MM.1S (cell line): ENCODE results near the gene PADI4.

ENCODE experiments used
- CTCF ChIP-seq: fragments of 300-600 bp; sonication (generic); IDR thresholded peaks from 2 replicates; pipeline ENCODE4 v1.5.1; 2016; ENCODE audit warnings: antibody characterized with exemption, low read length, mixed read lengths
- EZH2 ChIP-seq: fragments of 300-600 bp; sonication (generic); optimal IDR thresholded peaks from 2 replicates; pipeline ENCODE3; 2017; ENCODE audit warnings: low read depth, mild to moderate bottlenecking, antibody characterized with exemption, low read length, mixed read lengths

- peak; percentile 34 for TF ChIP-seq CTCF
- TF ChIP-seq EZH2: no peak
These were observed 30.9 kb downstream of the PADI4 start for GRCh38 chr1:17338706-17339493.
